GM12875 (cell line): ENCODE measurements around the gene DPP6.

Experiments used
- H3K4me3 ChIP-seq: one replicate; pipeline ENCODE4 v1.5.1; 2011; ENCODE audit warnings: low read depth, low read length, control low read depth
- CTCF ChIP-seq: IDR thresholded peaks from 2 replicates; pipeline ENCODE4 v1.5.1; 2011; ENCODE audit warnings: low read depth, mild to moderate bottlenecking, control low read depth, inconsistent platforms, low read length, moderate library complexity, borderline replicate concordance; ENCODE audit not compliant: insufficient read depth

The DPP6 gene

GRCh38 chr7:154903083-154903731, 851.0 kb downstream of the DPP6 start:
- H3K4me3 ChIP-seq, result no peak overlapping the region
- TF ChIP-seq CTCF, result no peak

- no peak for TF ChIP-seq CTCF
Measured at GRCh38 chr7:154905146-154905545, 852.9 kb downstream of the DPP6 start.

GRCh38 chr7:154905615-154906014, 853.4 kb downstream of the DPP6 start:
- H3K4me3 ChIP-seq, result no peak overlapping the region
- TF ChIP-seq CTCF, result no peak

More at GRCh38 chr7:154905146-154905545, 852.9 kb downstream of the DPP6 start:
- H3K4me3 ChIP-seq, result no peak overlapping the region

- H3K4me3 ChIP-seq, result no peak overlapping the region
- no peak for TF ChIP-seq CTCF
Measured at GRCh38 chr7:154906201-154906600, 854.0 kb downstream of the DPP6 start.

GRCh38 chr7:154906736-154907355, 854.6 kb downstream of the DPP6 start:
- no peak for TF ChIP-seq CTCF
- no peak overlapping the region for H3K4me3 ChIP-seq

- TF ChIP-seq CTCF, result no peak
- no peak overlapping the region for H3K4me3 ChIP-seq
Measured at GRCh38 chr7:154907651-154908620, 855.7 kb downstream of the DPP6 start.
